CD14-positive monocyte (primary cell): ENCODE data around the gene CDHR2. TPM values are rescaled to one million over a fixed set of nuclear protein-coding genes. Genes with fewer than 3 reads are reported as not detected.

Experiments
- DNase-seq, 3 donors: peaks; one replicate each; pipeline ENCODE4 v3.0.0-alpha.2; 2011 to 2022
- H2AFZ ChIP-seq: 2 replicates; pipeline ENCODE4 v1.6.0; 2012; ENCODE audit warnings: mild to moderate bottlenecking, low read depth, low read length, inconsistent platforms; ENCODE audit not compliant: insufficient read depth, poor library complexity, severe bottlenecking
- H3K27ac ChIP-seq, 2 donors: 1 replicate in 1 of 2; 2 replicates in 1 of 2; pipeline ENCODE4 v1.5.1; 2012 to 2013; ENCODE audit warnings: low read length in 2 of 2, control low read depth in 1 of 2, inconsistent platforms in 1 of 2, low read depth in 1 of 2, mild to moderate bottlenecking in 1 of 2
- H3K27me3 ChIP-seq, 2 donors: one replicate each; pipeline versions ENCODE4 v1.6.0 to v1.6.1; 2011 to 2013; ENCODE audit warnings: low read length in 2 of 2; ENCODE audit not compliant: control insufficient read depth in 2 of 2, insufficient read depth in 2 of 2
- H3K36me3 ChIP-seq, 2 donors: replicated peaks in 1 of 2; 1 replicate in 1 of 2; 2 replicates in 1 of 2; pipeline versions ENCODE4 v1.5.1 to v1.6.1; 2012 to 2013; ENCODE audit warnings: low read length in 2 of 2, control low read depth in 1 of 2, inconsistent platforms in 1 of 2, mild to moderate bottlenecking in 1 of 2; ENCODE audit not compliant: insufficient read depth in 2 of 2, control insufficient read depth in 1 of 2
- H3K4me1 ChIP-seq, 2 donors: 1 replicate in 1 of 2; 2 replicates in 1 of 2; pipeline versions ENCODE4 v1.5.1 to v1.6.1; 2012 to 2013; ENCODE audit warnings: low read length in 2 of 2, control low read depth in 1 of 2, inconsistent platforms in 1 of 2, mild to moderate bottlenecking in 1 of 2, moderate library complexity in 1 of 2; ENCODE audit not compliant: insufficient read depth in 2 of 2, control insufficient read depth in 1 of 2
- H3K4me2 ChIP-seq: replicated peaks from 2 replicates; pipeline ENCODE3; 2012; ENCODE audit warnings: low read length, moderate library complexity, mild to moderate bottlenecking; ENCODE audit not compliant: poor library complexity, severe bottlenecking; ENCODE audit errors: extremely low read depth
- H3K4me3 ChIP-seq, 3 experiments: fragments of 200-600 bp in 1 of 3; sonication (generic) in 1 of 3; replicated peaks in 1 of 3; 1 replicate in 2 of 3; 2 replicates in 1 of 3; pipeline ENCODE4 v1.5.1; 2011 to 2013; ENCODE audit warnings: low read length in 3 of 3, mild to moderate bottlenecking in 3 of 3, control low read depth in 2 of 3, low read depth in 2 of 3, inconsistent platforms in 1 of 3, moderate library complexity in 1 of 3
- H3K79me2 ChIP-seq: 2 replicates; pipeline ENCODE4 v1.6.0; 2012; ENCODE audit warnings: mild to moderate bottlenecking, control low read depth, inconsistent platforms, low read length, moderate library complexity; ENCODE audit not compliant: insufficient read depth
- H3K9ac ChIP-seq: 2 replicates; pipeline ENCODE4 v1.6.0; 2017; ENCODE audit warnings: low read length, mild to moderate bottlenecking; ENCODE audit not compliant: insufficient read depth, poor library complexity, severe bottlenecking
- H3K9me3 ChIP-seq, 2 donors: replicated peaks in 1 of 2; 1 replicate in 1 of 2; 2 replicates in 1 of 2; pipeline versions ENCODE4 v1.5.1 to v1.6.1; 2012 to 2013; ENCODE audit warnings: low read length in 2 of 2, control low read depth in 1 of 2; ENCODE audit not compliant: control insufficient read depth in 1 of 2, insufficient read depth in 1 of 2
- H4K20me1 ChIP-seq: 2 replicates; pipeline ENCODE4 v1.6.0; 2012; ENCODE audit warnings: mild to moderate bottlenecking, low read length, control low read depth, moderate library complexity; ENCODE audit not compliant: insufficient read depth
- H3K27ac Mint-ChIP-seq, 7 donors: one replicate each; pipeline ENCODE4 v1.8.0; 2020; ENCODE audit warnings: mild to moderate bottlenecking in 7 of 7, mixed read lengths in 7 of 7, moderate library complexity in 6 of 7, inconsistent platforms in 2 of 7
- H3K27me3 Mint-ChIP-seq, 3 donors: one replicate each; pipeline ENCODE4 v1.8.0; 2021 to 2022; ENCODE audit warnings: low read depth in 3 of 3, mild to moderate bottlenecking in 3 of 3, mixed read lengths in 3 of 3, moderate library complexity in 3 of 3, inconsistent platforms in 1 of 3
- H3K36me3 Mint-ChIP-seq, 2 donors: one replicate each; pipeline ENCODE4 v1.8.0; 2020; ENCODE audit warnings: mixed read lengths in 2 of 2, inconsistent platforms in 1 of 2, mild to moderate bottlenecking in 1 of 2
- H3K4me1 Mint-ChIP-seq: one replicate; pipeline ENCODE4 v1.8.0; 2020; ENCODE audit warnings: mild to moderate bottlenecking, mixed read lengths
- H3K4me3 Mint-ChIP-seq, 2 donors: one replicate each; pipeline ENCODE4 v1.8.0; 2020; ENCODE audit warnings: mild to moderate bottlenecking in 2 of 2, mixed read lengths in 2 of 2, moderate library complexity in 1 of 2
- H3K9me3 Mint-ChIP-seq, 7 donors: one replicate each; pipeline ENCODE4 v1.8.0; 2020 to 2022; ENCODE audit warnings: mixed read lengths in 7 of 7, mild to moderate bottlenecking in 6 of 7, moderate library complexity in 6 of 7, inconsistent platforms in 2 of 7
- WGBS: methylation state at CpG from one replicate; pipeline ENCODE4 v1.1.5; 2013; ENCODE audit warnings: missing lambda C conversion rate; ENCODE audit not compliant: insufficient coverage; 5-methylcytosine and 5-hydroxymethylcytosine counted together
- intact Hi-C, 2 donors: fragments of 100-400 bp; cut with micrococcal nuclease; formaldehyde crosslinking; loops; one replicate each; pipeline versions ENCODE4 v1.15.0 to v1.15.1; 2023
- polyA plus RNA-seq, 3 donors: library from polyadenylated mRNA; depleted of rRNA in 1 of 3; unstranded in 2 of 3; stranded (reverse) in 1 of 3; fragments of 300-500 nt in 2 of 3; fragments of >200 nt in 1 of 3; fragmentation: Illumina TruSeq in 2 of 3; gene quantifications; 1 replicate in 2 of 3; 2 replicates in 1 of 3; pipeline ENCODE4 v1.2.3, GENCODE V29; 2012 to 2021
- TF ChIP-seq, protein P1 (sequence below): fragments of 200-600 bp; IDR thresholded peaks from one replicate; pipeline ENCODE4 v1.8.0; 2022; ENCODE audit warnings: antibody characterized with exemption, mild to moderate bottlenecking

CDHR2 gene
- polyA plus RNA-seq, 3 donors: 0.12 TPM; not detected in 2

DNA sequence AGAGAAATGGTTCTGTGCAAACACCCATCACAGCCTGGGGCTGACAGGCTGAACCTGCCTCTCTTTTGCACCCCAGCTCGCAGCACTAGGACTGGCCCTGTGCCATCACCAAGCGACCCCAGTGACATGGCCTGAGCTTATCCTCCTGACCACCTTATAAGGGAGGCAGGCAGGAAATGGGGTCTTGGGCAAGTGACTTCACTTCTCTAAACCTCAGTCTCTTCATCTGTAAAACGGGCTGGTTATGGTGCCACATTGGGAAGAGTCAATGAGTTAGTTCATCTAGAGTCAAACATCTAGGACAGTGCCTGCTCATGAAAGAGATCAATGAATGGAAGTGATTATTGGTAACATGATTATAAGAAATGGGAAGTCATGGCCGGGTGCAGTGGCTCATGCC is 75.0 kb downstream of the CDHR2 start:
- H3K27me3 Mint-ChIP-seq: peaks cover 54 to 79% (median 71%) of the 10 kb centered on the region in 3 donors
- Histone ChIP-seq H3K27me3 (peaks cover 24 to 77% of the 10 kb centered on the region in 2 donors), H3K4me1 (peaks cover 19 to 20% of the 10 kb centered on the region in 2 donors), H4K20me1 (no peaks in the 10 kb centered on the region), H3K9me3 (peaks cover 10 to 18% of the 10 kb centered on the region in 2 donors), H3K36me3 (no peaks in the 10 kb centered on the region), H3K9ac (no peak overlapping the region), H3K4me2 (no peak overlapping the region), H2AFZ (no peak overlapping the region), H3K4me3 (no peak overlapping the region), H3K79me2 (no peaks in the 10 kb centered on the region), H3K27ac (no peak overlapping the region)
- intact Hi-C loops: no loop called here
- H3K36me3 Mint-ChIP-seq: peaks cover 6% of the 10 kb centered on the region in 2 donors
- peaks cover 17% of the 10 kb centered on the region for H3K4me1 Mint-ChIP-seq
- H3K9me3 Mint-ChIP-seq: peaks cover 0 to 20% (median 14%) of the 10 kb centered on the region in 7 donors
- H3K27ac Mint-ChIP-seq: peak overlapping the region in 1 of 7 donors; percentile 56
- DNase-seq: no peak
- no peak overlapping the region for H3K4me3 Mint-ChIP-seq
- WGBS: no CpG with 5 or more reads among the region's 4 CpGs
- TF ChIP-seq, protein P1, sequence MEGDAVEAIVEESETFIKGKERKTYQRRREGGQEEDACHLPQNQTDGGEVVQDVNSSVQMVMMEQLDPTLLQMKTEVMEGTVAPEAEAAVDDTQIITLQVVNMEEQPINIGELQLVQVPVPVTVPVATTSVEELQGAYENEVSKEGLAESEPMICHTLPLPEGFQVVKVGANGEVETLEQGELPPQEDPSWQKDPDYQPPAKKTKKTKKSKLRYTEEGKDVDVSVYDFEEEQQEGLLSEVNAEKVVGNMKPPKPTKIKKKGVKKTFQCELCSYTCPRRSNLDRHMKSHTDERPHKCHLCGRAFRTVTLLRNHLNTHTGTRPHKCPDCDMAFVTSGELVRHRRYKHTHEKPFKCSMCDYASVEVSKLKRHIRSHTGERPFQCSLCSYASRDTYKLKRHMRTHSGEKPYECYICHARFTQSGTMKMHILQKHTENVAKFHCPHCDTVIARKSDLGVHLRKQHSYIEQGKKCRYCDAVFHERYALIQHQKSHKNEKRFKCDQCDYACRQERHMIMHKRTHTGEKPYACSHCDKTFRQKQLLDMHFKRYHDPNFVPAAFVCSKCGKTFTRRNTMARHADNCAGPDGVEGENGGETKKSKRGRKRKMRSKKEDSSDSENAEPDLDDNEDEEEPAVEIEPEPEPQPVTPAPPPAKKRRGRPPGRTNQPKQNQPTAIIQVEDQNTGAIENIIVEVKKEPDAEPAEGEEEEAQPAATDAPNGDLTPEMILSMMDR: no peak

DNA sequence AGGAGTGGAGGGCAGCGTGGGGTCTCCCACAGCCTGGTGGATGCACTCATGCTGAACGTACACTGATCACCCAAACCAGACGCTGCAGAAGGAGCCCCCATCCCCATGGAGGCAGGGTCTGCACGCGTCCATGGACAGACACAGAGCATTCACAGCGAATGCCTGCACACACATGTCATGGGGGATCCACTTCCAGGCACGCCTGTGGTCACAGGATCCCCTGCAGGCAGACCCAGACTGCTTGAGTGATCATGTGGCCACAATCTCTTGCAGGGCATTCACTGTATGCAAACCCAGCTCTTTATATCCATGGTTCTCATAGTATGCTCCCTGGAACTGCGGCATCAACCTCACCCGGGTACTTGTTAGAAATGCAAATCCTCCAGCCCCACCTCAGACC is 75.8 kb downstream of the CDHR2 start:
- Histone ChIP-seq H4K20me1 (no peaks in the 10 kb centered on the region), H3K4me2 (no peak overlapping the region), H3K27ac (no peak overlapping the region), H3K79me2 (no peaks in the 10 kb centered on the region), H3K9me3 (peaks cover 2 to 12% of the 10 kb centered on the region in 2 donors), H2AFZ (no peak overlapping the region), H3K4me3 (no peak overlapping the region), H3K27me3 (peaks cover 23 to 77% of the 10 kb centered on the region in 2 donors), H3K9ac (no peak overlapping the region), H3K4me1 (peaks cover 11 to 16% of the 10 kb centered on the region in 2 donors), H3K36me3 (no peaks in the 10 kb centered on the region)
- TF ChIP-seq, protein P1: no peak
- no peak overlapping the region for H3K27ac Mint-ChIP-seq
- H3K9me3 Mint-ChIP-seq: peaks cover 0 to 14% (median 7%) of the 10 kb centered on the region in 7 donors
- WGBS: 70% methylated on average over 9 of the region's 9 CpGs
- DNase-seq: no peak
- intact Hi-C loops: no loop called here
- peaks cover 54 to 79% (median 71%) of the 10 kb centered on the region in 3 donors for H3K27me3 Mint-ChIP-seq
- H3K36me3 Mint-ChIP-seq: peaks cover 6% of the 10 kb centered on the region in 2 donors
- no peak overlapping the region for H3K4me3 Mint-ChIP-seq
- H3K4me1 Mint-ChIP-seq: peaks cover 13% of the 10 kb centered on the region
